ENCODE data around the gene THRB. TPM values are rescaled to one million over a fixed set of nuclear protein-coding genes. Genes with fewer than 3 reads are reported as not detected.

THRB gene
- total RNA-seq, 2 experiments from 2014 or later = not detected

DNA sequence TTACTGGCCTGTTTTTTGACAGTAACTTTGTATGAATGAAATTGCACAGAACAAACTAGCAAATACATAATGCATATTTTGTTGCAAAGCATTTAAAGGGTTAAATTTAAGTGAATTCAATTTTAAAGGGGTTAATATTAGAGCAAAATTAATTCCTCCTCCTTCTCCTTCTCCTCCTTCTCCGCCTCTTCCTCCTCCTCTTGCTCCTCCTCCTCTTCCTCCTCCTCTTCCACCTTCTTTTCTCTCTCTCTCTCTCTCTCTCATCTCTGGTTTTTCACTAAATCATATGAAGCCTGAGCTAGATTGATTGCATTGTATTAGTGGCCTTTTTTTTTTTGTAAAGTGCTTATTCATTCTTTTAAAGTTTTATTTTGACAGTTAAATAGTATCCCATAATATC lies 154.5 kb downstream of the THRB start:
- Mint-ChIP-seq H3K27me3 (no peaks in the 10 kb centered on the region), H3K27ac (no peak overlapping the region), H3K4me1 (no peaks in the 10 kb centered on the region), H3K36me3 (no peaks in the 10 kb centered on the region), H3K9me3 (ENCODE audit: low read depth) (no peaks in the 10 kb centered on the region), H3K4me3 (no peak overlapping the region)
- CTCF ChIA-PET = no interaction called here
- ATAC-seq = no peak
- DNase-seq = no peak

DNA sequence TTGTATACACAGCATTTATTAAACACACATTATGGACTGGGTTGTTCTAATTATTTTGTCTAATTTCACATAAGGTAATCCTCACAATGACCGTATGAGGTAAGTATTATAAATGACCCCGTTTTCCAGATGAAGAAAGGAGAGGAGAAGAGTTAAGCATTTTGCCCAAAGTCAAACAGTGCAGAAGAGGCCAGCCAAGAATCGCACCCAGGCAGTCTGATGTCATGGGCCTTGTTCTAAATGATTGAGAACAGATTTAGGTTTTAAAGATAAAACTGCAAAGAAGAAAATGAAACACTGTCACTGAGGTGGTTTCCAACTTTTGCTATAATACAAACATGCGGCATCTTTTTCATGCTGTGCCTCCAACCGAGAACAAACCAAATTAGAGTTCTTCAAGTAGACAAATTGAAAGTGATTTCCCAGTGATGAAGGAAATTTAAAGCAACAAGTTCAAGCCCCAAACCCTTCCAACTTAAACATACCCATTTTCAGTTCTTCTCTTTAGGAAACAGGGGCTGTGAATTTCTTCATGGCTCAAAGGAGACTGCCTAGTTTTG lies 155.3 kb downstream of the THRB start:
- Mint-ChIP-seq H3K27ac (no peak overlapping the region), H3K4me1 (no peaks in the 10 kb centered on the region), H3K4me3 (no peak overlapping the region), H3K9me3 (ENCODE audit: low read depth) (no peaks in the 10 kb centered on the region), H3K27me3 (no peaks in the 10 kb centered on the region), H3K36me3 (no peaks in the 10 kb centered on the region)
- no peak for DNase-seq
- no peak for ATAC-seq
- CTCF ChIA-PET = no interaction called here

DNA sequence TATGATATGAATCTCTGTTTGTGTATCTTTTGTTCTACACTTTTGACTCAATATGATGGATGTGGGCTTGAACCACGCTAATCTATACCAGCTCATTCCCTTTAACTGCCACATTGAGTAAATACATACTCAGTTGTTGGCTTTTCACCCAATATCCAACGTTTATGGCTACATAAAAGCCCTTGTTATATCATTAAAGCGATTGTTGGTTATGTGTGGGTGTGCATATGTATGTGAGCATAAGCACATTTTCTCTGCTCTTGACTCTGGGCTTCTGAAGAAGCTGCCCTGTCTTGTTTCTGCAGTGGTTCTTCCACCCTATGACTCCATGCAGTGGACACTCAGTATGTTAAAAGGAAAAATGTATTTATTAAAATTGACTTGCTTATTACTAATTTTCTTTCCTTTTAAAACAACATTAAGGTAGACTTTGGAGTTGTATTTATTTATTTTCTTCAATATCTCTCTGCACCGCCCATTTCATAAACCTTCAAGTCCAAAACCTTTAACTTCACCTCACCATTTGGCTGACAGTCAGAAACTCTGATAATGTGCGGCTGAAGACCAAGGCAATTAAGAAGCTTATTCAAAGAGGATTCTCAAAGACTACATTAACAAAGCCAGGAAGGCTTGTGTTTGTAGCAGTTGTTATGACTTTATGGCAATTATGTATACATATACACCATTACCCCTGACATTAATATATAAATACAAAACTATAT lies 156.1 kb downstream of the THRB start:
- DNase-seq = no peak
- no peak for ATAC-seq
- CTCF ChIA-PET = no interaction called here
- Mint-ChIP-seq H3K36me3 (no peaks in the 10 kb centered on the region), H3K4me3 (no peak overlapping the region), H3K27ac (no peak overlapping the region), H3K4me1 (no peaks in the 10 kb centered on the region), H3K9me3 (ENCODE audit: low read depth) (no peaks in the 10 kb centered on the region), H3K27me3 (no peaks in the 10 kb centered on the region)

DNA sequence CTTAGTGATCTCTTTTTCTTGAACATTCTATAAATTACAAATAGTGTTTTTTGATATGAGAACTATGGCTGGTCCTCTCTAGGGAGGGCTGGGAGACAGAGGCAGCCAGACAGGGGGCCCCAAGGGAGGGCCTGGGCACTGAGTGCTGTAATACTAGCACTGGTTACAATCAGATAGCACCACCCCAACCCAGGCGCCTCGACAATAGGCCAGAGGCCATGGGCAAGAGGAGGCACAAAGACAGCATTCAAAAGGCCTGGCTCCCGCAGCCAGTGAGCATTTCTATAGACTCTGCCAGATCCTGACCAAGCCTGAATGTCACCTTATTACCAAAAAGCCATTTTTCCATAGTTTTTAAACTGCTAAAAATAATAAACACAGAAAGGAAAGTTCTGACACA lies 158.5 kb downstream of the THRB start:
- Mint-ChIP-seq H3K9me3 (ENCODE audit: low read depth) (no peaks in the 10 kb centered on the region), H3K36me3 (no peaks in the 10 kb centered on the region), H3K4me3 (no peak overlapping the region), H3K27me3 (no peaks in the 10 kb centered on the region), H3K4me1 (no peaks in the 10 kb centered on the region), H3K27ac (no peak overlapping the region)
- no peak for DNase-seq
- CTCF ChIA-PET = no interaction called here
- no peak for ATAC-seq

DNA sequence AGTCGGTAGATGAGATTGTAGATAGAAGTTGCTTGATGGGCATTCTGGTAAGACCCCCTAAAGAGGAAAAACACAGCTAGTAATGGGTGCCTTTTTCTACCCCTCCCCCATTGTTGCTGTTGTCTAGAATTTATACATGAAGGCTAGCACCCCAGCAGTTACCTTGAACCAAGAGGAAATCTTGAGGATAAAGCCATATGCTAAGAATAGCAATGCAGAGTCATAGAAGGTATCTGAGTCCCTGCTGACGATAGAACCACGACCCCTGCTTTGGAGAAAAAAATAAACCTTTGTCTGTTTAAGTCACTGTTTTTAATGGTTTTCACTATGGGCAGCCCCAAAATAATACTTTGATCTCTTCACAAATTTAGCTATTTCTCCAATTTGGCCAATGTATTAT lies 162.6 kb downstream of the THRB start:
- no peak for ATAC-seq
- Mint-ChIP-seq H3K4me3 (no peak overlapping the region), H3K36me3 (no peaks in the 10 kb centered on the region), H3K4me1 (no peaks in the 10 kb centered on the region), H3K27ac (no peak overlapping the region), H3K9me3 (ENCODE audit: low read depth) (no peaks in the 10 kb centered on the region), H3K27me3 (no peaks in the 10 kb centered on the region)
- DNase-seq = no peak
- CTCF ChIA-PET = no interaction called here

DNA sequence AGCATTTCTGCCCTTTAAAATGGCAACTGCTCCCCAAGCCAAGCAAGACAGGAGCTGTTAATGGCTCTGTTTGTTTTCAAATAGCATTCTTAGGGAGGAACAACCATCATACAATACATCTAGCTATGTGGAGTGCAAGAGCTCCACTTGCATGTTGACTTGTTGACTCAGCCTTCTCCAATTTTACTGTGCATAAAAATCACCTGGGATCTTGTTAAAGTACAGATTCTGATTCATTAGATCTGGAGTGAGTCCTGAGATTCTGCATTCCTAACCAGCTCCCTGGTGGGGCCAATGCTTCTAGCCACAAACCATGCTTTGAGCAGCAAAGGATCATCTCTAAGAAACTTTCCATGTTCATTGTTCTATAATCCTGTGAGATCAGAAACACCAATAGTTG lies 171.4 kb downstream of the THRB start:
- Mint-ChIP-seq H3K4me3 (no peak overlapping the region), H3K27ac (no peak overlapping the region), H3K4me1 (no peaks in the 10 kb centered on the region), H3K36me3 (no peaks in the 10 kb centered on the region), H3K27me3 (no peaks in the 10 kb centered on the region), H3K9me3 (ENCODE audit: low read depth) (no peaks in the 10 kb centered on the region)
- CTCF ChIA-PET = no interaction called here
- no peak for ATAC-seq
- DNase-seq = no peak

DNA sequence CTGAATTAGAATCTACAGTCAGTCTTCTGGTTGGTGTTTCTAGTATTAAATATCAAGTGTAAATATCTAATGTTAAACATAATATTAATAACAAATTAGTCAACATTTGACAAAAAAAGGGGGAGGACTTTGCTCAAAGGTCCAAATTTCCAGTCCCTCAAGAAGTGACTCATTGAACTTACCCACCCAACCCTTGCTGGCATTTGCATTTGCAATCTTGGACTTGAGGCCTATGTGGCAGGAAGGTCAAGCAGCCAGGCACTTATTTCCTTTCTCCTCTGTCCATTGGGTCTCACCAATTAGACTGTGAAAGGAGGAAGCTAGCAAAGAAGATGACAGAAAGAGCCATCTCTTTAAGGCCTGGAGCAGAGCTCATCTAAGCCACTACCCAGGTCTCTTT lies 174.0 kb downstream of the THRB start:
- no peak overlapping the region for H3K27ac Mint-ChIP-seq
- no peak for ATAC-seq

DNA sequence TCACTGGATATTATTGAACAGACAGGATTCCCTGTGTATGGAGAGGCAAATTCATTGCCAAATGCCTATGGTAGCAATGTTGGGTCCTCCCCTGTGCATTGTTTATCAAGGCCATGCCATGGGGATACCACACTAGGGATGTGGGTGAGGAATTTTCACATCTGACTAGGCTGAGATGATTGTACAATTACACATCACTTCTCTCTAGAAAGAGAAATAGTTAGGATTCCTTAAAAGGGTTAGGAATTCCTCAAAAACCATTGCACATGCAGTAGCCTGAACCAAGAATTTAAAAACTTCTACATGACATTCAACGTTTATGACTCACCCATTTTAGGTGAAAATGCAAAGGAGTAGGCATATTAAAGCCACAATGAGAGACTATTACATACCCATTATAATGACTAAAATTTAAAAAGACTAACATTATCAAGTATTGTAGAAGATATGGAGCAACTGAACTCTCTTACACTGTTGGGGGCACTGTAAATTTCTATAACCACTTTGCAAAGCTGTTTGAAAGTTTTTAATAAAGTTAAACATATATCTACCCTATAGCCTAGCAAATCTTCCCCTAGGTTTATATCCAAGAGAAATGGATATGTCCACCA lies 175.9 kb downstream of the THRB start:
- Mint-ChIP-seq H3K9me3 (ENCODE audit: low read depth) (no peaks in the 10 kb centered on the region), H3K4me1 (no peaks in the 10 kb centered on the region), H3K27me3 (no peaks in the 10 kb centered on the region), H3K27ac (no peak overlapping the region), H3K36me3 (no peaks in the 10 kb centered on the region), H3K4me3 (no peak overlapping the region)
- CTCF ChIA-PET = no interaction called here
- ATAC-seq (no peak), DNase-seq (no peak)

More for the DNA sequence above, 174.0 kb downstream of the THRB start:
- H3K36me3 Mint-ChIP-seq = no peaks in the 10 kb centered on the region
- no peaks in the 10 kb centered on the region for H3K27me3 Mint-ChIP-seq
- no peaks in the 10 kb centered on the region for H3K9me3 Mint-ChIP-seq (ENCODE audit: low read depth)
- DNase-seq = no peak
- H3K4me1 Mint-ChIP-seq = no peaks in the 10 kb centered on the region
- CTCF ChIA-PET = no interaction called here
- H3K4me3 Mint-ChIP-seq = no peak overlapping the region

DNA sequence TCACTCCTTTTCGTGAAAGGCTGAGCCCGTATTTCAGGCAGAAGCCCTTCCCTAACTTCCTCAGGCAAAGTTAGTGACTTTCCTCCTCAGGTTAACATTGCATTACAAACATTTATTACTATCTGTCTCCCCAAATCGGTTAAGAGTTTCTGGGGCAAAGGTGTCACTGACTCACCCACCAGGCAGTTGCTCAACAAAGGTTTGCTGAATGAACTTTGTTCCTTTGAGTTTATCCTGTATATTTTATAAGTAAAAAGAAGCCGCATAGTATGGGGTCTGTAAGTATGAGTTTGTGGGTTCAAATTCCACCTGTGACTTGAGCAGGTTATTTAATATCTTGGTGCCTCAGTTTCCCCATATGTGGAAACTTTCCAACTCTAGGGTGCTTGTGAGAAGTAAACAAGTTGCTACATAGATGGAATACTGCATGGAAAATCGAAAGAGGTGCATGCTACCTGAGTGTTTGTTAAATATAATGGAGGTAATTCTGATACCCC lies 177.7 kb downstream of the THRB start:
- no peaks in the 10 kb centered on the region for H3K9me3 Mint-ChIP-seq (ENCODE audit: low read depth)
- no peaks in the 10 kb centered on the region for H3K27me3 Mint-ChIP-seq
- H3K4me1 Mint-ChIP-seq = no peaks in the 10 kb centered on the region
- DNase-seq (no peak), ATAC-seq (no peak)
- CTCF ChIA-PET = no interaction called here
- H3K4me3 Mint-ChIP-seq = no peak overlapping the region
- no peak overlapping the region for H3K27ac Mint-ChIP-seq
- no peaks in the 10 kb centered on the region for H3K36me3 Mint-ChIP-seq

DNA sequence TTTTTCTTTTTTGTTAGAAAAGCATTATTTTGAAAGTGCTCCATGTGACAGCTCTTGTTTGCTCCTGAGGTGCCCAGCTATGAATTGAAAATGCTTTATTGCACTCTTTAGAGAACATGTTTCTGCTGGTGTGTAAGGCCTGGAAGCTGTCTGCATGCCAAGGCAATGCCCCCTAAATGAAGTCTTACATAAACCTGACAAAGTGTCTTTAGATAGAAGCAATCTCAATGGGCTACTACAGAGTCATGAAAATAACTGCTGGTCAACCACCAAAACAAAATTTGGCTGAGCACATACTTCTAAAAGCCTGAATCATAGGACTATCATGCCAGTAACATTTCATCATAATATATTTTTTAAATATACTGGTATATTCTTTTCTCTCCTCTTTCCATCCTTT lies 178.7 kb downstream of the THRB start:
- CTCF ChIA-PET = no interaction called here
- ATAC-seq = no peak
- no peak overlapping the region for H3K4me3 Mint-ChIP-seq

DNA sequence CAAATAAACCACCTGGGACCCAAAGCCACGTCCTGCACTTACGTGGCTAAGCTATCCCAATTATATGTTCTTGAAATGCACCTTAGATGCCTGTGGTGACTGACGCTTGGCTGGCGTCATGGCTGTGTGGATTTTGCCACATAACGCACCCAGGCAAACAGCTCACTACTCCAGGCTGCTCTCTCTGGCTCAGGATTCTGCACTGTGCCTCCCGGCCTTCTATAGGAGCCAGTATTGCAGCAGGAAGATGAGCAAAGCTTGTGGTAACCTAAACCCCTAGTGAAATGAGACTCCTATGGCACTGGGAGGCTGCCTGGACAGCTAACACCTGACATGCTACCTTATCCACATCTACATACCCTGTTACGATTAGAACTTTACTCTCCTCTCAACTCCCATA lies 179.3 kb downstream of the THRB start:
- Mint-ChIP-seq H3K9me3 (ENCODE audit: low read depth) (no peaks in the 10 kb centered on the region), H3K4me1 (no peaks in the 10 kb centered on the region), H3K27ac (no peak overlapping the region), H3K36me3 (no peaks in the 10 kb centered on the region), H3K27me3 (no peaks in the 10 kb centered on the region), H3K4me3 (no peak overlapping the region)
- no peak for DNase-seq
- ATAC-seq = no peak
- CTCF ChIA-PET = no interaction called here

More for the DNA sequence above, 178.7 kb downstream of the THRB start:
- no peak for DNase-seq
- no peak overlapping the region for H3K27ac Mint-ChIP-seq
- no peaks in the 10 kb centered on the region for H3K36me3 Mint-ChIP-seq
- no peaks in the 10 kb centered on the region for H3K4me1 Mint-ChIP-seq
- H3K27me3 Mint-ChIP-seq = no peaks in the 10 kb centered on the region
- H3K9me3 Mint-ChIP-seq (ENCODE audit: low read depth) = no peaks in the 10 kb centered on the region

DNA sequence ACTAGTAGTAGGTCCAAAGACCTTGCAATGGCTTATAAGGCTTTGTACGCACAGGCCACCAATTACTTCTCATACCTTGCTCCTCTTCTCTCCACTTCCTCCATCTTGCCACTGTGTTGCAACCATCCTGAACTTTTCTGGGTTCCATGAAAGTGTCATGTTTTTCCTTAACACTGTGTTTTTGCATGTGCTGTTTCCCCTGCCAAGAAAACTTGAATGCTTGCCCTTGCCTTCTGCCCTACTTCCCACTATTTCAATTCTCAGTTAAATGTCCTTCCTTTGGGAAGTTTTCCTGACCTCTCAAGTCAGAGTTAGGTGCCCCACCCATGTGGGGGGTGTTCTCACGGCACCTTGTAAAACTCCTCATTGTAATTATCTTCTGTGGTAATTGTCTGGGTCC lies 182.8 kb downstream of the THRB start:
- ATAC-seq (no peak), DNase-seq (no peak)
- H3K27ac Mint-ChIP-seq = no peak overlapping the region
- peaks cover 5% of the 10 kb centered on the region for H3K27me3 Mint-ChIP-seq
- CTCF ChIA-PET = no interaction called here
- H3K9me3 Mint-ChIP-seq (ENCODE audit: low read depth) = no peaks in the 10 kb centered on the region
- no peak overlapping the region for H3K4me3 Mint-ChIP-seq
- no peaks in the 10 kb centered on the region for H3K4me1 Mint-ChIP-seq
- no peaks in the 10 kb centered on the region for H3K36me3 Mint-ChIP-seq

DNA sequence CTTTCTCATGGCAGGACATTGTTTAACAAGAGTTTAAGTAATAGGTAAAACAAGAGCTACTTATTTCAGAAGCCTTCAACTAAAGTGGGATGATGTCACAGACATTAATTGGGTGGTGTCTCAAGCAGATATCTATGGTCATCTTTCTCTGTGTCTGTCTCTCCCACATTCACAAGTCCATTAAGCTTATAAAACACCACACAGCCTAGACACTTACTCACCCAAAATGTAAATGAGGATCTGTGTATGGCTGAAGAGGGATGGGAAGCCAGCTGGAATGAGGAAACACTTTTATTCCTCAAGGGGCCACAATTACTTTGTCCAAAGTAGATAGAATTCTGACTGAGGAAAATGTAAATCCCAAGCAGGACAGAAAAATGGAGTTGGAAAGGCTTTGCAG lies 183.8 kb downstream of the THRB start:
- ATAC-seq (no peak), DNase-seq (no peak)
- Mint-ChIP-seq H3K4me3 (no peak overlapping the region), H3K9me3 (ENCODE audit: low read depth) (no peaks in the 10 kb centered on the region), H3K27me3 (peaks cover 5% of the 10 kb centered on the region), H3K4me1 (no peaks in the 10 kb centered on the region), H3K27ac (no peak overlapping the region), H3K36me3 (no peaks in the 10 kb centered on the region)
- CTCF ChIA-PET = no interaction called here

DNA sequence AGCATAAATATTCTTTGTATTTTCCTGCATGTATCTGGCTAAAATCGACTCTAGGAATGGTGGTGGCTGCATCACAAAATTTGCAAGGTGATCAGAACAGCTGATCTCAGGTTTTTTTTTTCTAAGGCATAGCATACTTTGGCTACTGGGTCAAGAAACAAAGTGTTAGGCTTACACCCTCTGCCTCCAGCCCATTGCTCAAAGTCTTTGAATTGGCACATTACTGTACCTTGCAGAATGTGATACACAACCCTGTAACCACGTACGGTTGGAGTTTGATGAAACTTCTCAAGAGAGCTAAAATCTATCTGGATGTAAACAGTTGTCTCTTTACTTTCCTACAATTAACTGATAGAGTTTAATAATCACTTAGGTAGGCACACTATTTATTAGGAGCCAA lies 188.1 kb downstream of the THRB start:
- Mint-ChIP-seq H3K4me3 (no peak overlapping the region), H3K4me1 (no peaks in the 10 kb centered on the region), H3K36me3 (no peaks in the 10 kb centered on the region), H3K27ac (no peak overlapping the region), H3K27me3 (peaks cover 5% of the 10 kb centered on the region), H3K9me3 (ENCODE audit: low read depth) (no peaks in the 10 kb centered on the region)
- no peak for DNase-seq
- CTCF ChIA-PET = interaction anchor here (0.7 kb wide), 1 partner anchor 13 kb away, joined by 3 read pairs; no protein-coding TSS in a partner anchor
- no peak for ATAC-seq

All from activated CD8-positive, alpha-beta memory T cell treated with anti-CD3 and anti-CD28 coated beads, Interleukin-2, amount 10 ng/mL, durations not matched to agents 7 days and 5 days (primary cell).